ENCODE results near the gene PIK3R5.

The PIK3R5 gene

GRCh38 chr17:8913091-8913490 lies 52.4 kb downstream of the PIK3R5 start:
- TF ChIP-seq CTCF (IDR thresholded peaks at IDR 0.05; ENCODE audit: low read depth, low read length) = no peak
- no peak overlapping the region for H3K4me3 ChIP-seq (ENCODE audit: low read depth, low read length)

GRCh38 chr17:8912084-8912981 lies 53.2 kb downstream of the PIK3R5 start:
- H3K4me3 ChIP-seq (ENCODE audit: low read depth, low read length) = no peak overlapping the region
- no peak for TF ChIP-seq CTCF (IDR thresholded peaks at IDR 0.05; ENCODE audit: low read depth, low read length)

- H3K4me3 ChIP-seq (ENCODE audit: low read depth, low read length) = no peak overlapping the region
- no peak for TF ChIP-seq CTCF (IDR thresholded peaks at IDR 0.05; ENCODE audit: low read depth, low read length)
These were observed 54.4 kb downstream of the PIK3R5 start for GRCh38 chr17:8910969-8911604.

- no peak for TF ChIP-seq CTCF (IDR thresholded peaks at IDR 0.05; ENCODE audit: low read depth, low read length)
- no peak overlapping the region for H3K4me3 ChIP-seq (ENCODE audit: low read depth, low read length)
These were observed 55.8 kb downstream of the PIK3R5 start for GRCh38 chr17:8909586-8910270.

GRCh38 chr17:8905331-8905730 lies 60.2 kb downstream of the PIK3R5 start:
- no peak overlapping the region for H3K4me3 ChIP-seq (ENCODE audit: low read depth, low read length)
- TF ChIP-seq CTCF (IDR thresholded peaks at IDR 0.05; ENCODE audit: low read depth, low read length) = no peak

GRCh38 chr17:8904686-8905085 lies 60.8 kb downstream of the PIK3R5 start:
- no peak for TF ChIP-seq CTCF (IDR thresholded peaks at IDR 0.05; ENCODE audit: low read depth, low read length)
- H3K4me3 ChIP-seq (ENCODE audit: low read depth, low read length) = no peak overlapping the region

All from WI38 (cell line).